ENCODE data around the gene TMEM121. TPM values are rescaled to one million over a fixed set of nuclear protein-coding genes. Genes with fewer than 3 reads are reported as not detected.
A peak's percentile ranks its signal among the peaks of the same experiment; 100 is the strongest.

Gene TMEM121
- total RNA-seq, 1 experiment from 2014 or later, result not detected

DNA sequence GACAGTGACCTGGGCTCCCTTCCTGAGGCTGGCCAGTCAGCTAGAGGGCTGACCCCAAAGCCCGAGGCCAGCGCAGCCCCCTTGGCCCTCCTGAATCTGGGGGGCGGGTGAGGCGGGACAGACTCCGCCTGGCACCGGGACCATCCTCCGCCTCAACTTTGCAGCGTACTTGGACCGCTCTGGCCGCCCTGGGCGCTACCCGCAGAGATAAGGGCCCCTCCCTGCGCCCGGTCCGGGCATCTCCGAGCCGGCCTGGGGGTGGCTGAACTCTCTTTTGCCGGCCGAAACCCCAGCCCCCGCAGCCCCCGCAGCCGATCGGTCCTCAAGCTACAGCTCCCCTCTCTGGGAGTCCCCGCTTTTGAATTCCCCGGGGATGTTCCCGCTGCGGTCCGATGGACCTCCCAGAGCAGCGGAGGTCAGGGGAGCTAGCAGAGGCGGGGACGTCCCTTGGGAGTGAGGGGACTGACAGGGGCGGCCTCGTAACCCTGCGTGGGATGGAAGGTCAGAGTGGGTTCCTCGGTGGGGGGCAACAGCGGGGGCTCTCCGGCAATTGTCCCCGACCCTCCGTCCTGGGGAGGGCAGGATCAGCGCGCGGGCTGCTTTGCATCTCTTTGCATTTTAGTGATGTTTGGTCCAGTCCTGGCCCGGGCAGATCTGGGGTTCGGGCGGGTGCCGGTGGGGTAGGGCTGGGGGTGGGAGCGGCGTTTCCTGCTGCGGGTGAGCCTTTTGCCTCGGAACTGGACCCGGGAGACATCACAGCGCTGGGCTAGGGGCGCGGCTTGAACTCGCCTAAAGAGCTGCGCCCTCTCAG lies 40.0 kb upstream of the TMEM121 start, which contains the start of gene CRIP1:
TSS of gene CRIP1 (plus strand) at position 724 of the 811 bp plus-strand sequence. CDS start 374 bp downstream, outside the sequence.
- Mint-ChIP-seq H3K4me1 (ENCODE audit: low read depth, unreplicated experiment) (peaks cover 7% of the 10 kb centered on the region), H3K36me3 (ENCODE audit: insufficient read depth, unreplicated experiment) (peaks cover 8% of the 10 kb centered on the region), H3K27me3 (ENCODE audit: insufficient read depth, unreplicated experiment) (no peaks in the 10 kb centered on the region), H3K4me3 (ENCODE audit: unreplicated experiment) (peak within 1 kb of the TSS; percentile 69), H3K9me3 (ENCODE audit: unreplicated experiment) (no peaks in the 10 kb centered on the region), H3K27ac (ENCODE audit: unreplicated experiment) (peak within 1 kb of the TSS; percentile 50)
- H3K27me3 ChIP-seq (replicated peaks; ENCODE audit: control insufficient read depth, insufficient read depth, low read length), result no peaks in the 10 kb centered on the region
- no peak for DNase-seq
- peaks cover 40% of the 10 kb centered on the region for H3K4me1 ChIP-seq
- no TSS peak for BruUV-seq (replicated peaks)
- POLR2A ChIA-PET, result no interaction called here
- intact Hi-C loops (cut with micrococcal nuclease; ENCODE audit: unreplicated experiment), result loop anchor here (5.0 kb wide), 1 partner anchor 509 kb away; the partner anchor contains the start of gene AHNAK2
- no peaks in the 10 kb centered on the region for H3K9me3 ChIP-seq
- TF ChIP-seq, protein P1, sequence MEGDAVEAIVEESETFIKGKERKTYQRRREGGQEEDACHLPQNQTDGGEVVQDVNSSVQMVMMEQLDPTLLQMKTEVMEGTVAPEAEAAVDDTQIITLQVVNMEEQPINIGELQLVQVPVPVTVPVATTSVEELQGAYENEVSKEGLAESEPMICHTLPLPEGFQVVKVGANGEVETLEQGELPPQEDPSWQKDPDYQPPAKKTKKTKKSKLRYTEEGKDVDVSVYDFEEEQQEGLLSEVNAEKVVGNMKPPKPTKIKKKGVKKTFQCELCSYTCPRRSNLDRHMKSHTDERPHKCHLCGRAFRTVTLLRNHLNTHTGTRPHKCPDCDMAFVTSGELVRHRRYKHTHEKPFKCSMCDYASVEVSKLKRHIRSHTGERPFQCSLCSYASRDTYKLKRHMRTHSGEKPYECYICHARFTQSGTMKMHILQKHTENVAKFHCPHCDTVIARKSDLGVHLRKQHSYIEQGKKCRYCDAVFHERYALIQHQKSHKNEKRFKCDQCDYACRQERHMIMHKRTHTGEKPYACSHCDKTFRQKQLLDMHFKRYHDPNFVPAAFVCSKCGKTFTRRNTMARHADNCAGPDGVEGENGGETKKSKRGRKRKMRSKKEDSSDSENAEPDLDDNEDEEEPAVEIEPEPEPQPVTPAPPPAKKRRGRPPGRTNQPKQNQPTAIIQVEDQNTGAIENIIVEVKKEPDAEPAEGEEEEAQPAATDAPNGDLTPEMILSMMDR (IDR thresholded peaks at IDR 0.05; ENCODE audit: insufficient read depth in 1 of 2, low read depth in 1 of 2, low read length in 1 of 2, severe bottlenecking in 1 of 2, unreplicated experiment in 1 of 2), result no peak
- CTCF ChIA-PET, result interaction anchor here (0.6 kb wide), 2 partner anchors 33 to 197 kb away, joined by 4 to 6 read pairs; no protein-coding TSS in a partner anchor
- peak within 1 kb of the TSS; percentile 62 for H3K4me3 ChIP-seq (ENCODE audit: low read depth, low read length)
- H3K36me3 ChIP-seq (ENCODE audit: control insufficient read depth, insufficient read depth, low read length), result no peaks in the 10 kb centered on the region

DNA sequence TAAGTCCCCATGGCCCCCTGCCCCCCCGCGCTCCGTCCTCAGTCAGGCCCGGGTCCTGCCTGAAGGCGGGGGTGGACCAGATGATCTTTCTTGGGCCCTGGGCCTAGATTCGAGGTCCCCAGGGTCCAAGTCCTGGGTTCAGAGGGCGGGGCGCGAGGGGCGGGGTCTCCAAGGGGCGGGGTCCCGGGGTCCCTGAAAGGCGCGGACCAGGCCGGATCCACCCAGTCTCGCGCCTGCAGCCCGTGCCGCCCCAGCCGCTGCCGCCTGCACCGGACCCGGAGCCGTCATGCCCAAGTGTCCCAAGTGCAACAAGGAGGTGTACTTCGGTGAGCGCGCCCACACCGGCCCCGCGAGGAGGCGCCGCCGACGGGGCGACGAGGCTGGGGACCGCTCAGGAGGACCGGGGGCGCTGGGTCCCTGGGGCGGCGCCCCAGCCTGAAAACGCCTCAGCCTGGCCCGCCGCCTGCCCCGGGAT lies 39.4 kb upstream of the TMEM121 start:
- H3K36me3 Mint-ChIP-seq (ENCODE audit: insufficient read depth, unreplicated experiment), result peaks cover 12% of the 10 kb centered on the region
- no peaks in the 10 kb centered on the region for H3K9me3 Mint-ChIP-seq (ENCODE audit: unreplicated experiment)
- H3K27me3 ChIP-seq (replicated peaks; ENCODE audit: control insufficient read depth, insufficient read depth, low read length), result no peaks in the 10 kb centered on the region
- no TSS peak for BruUV-seq (replicated peaks)
- intact Hi-C loops (cut with micrococcal nuclease; ENCODE audit: unreplicated experiment), result loop anchor here (5.0 kb wide), 1 partner anchor 510 kb away; the partner anchor contains the start of gene AHNAK2
- H3K9me3 ChIP-seq, result no peaks in the 10 kb centered on the region
- CTCF ChIA-PET, result no interaction called here
- H3K27me3 Mint-ChIP-seq (ENCODE audit: insufficient read depth, unreplicated experiment), result no peaks in the 10 kb centered on the region
- H3K4me1 ChIP-seq, result peaks cover 40% of the 10 kb centered on the region
- DNase-seq, result peak in 1 of 2 experiments; percentile 55
- peak overlapping the region; percentile 69 for H3K4me3 Mint-ChIP-seq (ENCODE audit: unreplicated experiment)
- H3K36me3 ChIP-seq (ENCODE audit: control insufficient read depth, insufficient read depth, low read length), result no peaks in the 10 kb centered on the region
- H3K4me1 Mint-ChIP-seq (ENCODE audit: low read depth, unreplicated experiment), result peaks cover 5% of the 10 kb centered on the region
- POLR2A ChIA-PET, result no interaction called here
- no peak overlapping the region for H3K27ac Mint-ChIP-seq (ENCODE audit: unreplicated experiment)
- H3K4me3 ChIP-seq (ENCODE audit: low read depth, low read length), result peak overlapping the region; percentile 62
- TF ChIP-seq, protein P1 (IDR thresholded peaks at IDR 0.05; ENCODE audit: insufficient read depth in 1 of 2, low read depth in 1 of 2, low read length in 1 of 2, severe bottlenecking in 1 of 2, unreplicated experiment in 1 of 2), result no peak

DNA sequence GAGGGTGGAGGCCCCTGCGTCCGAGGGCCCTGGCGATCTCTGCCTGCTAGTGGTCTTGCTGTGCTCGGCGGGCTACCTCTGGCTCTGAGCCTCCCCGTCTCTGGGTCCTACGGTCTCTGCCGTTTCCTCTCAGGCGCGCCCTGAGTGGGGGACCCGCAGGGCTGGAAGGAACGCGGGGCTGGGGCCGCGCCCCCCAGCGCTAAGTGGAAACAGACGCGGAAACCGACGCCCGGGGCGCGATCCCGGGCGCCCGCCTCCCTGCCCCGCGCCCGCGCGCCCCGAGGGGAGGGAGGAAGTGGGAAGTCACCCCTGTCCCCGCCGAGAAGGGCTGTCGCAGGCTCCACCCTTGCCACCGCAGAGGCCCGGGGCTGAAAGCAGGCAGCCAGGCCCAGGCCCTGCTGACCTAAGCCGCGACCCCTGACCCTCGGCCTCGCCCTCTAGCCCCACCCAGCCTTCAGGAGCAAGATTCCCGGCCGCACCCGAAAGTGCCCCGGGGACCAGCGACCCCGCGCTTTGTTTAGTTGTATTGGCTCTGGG lies 38.9 kb upstream of the TMEM121 start:
- CTCF ChIA-PET, result no interaction called here

More for the DNA sequence above, 38.9 kb upstream of the TMEM121 start:
- Histone ChIP-seq H3K4me1 (peaks cover 36% of the 10 kb centered on the region), H3K36me3 (ENCODE audit: control insufficient read depth, insufficient read depth, low read length) (no peaks in the 10 kb centered on the region; the same call in 1 of the 2 replicates), H3K27me3 (replicated peaks; ENCODE audit: control insufficient read depth, insufficient read depth, low read length) (no peaks in the 10 kb centered on the region), H3K4me3 (ENCODE audit: low read depth, low read length) (peak overlapping the region; percentile 62), H3K9me3 (no peaks in the 10 kb centered on the region)
- Mint-ChIP-seq H3K36me3 (ENCODE audit: insufficient read depth, unreplicated experiment) (peaks cover 12% of the 10 kb centered on the region), H3K27ac (ENCODE audit: unreplicated experiment) (peak overlapping the region; percentile 50), H3K4me3 (ENCODE audit: unreplicated experiment) (peak overlapping the region; percentile 69), H3K4me1 (ENCODE audit: low read depth, unreplicated experiment) (peaks cover under 1% of the 10 kb centered on the region), H3K27me3 (ENCODE audit: insufficient read depth, unreplicated experiment) (no peaks in the 10 kb centered on the region), H3K9me3 (ENCODE audit: unreplicated experiment) (no peaks in the 10 kb centered on the region)
- peak in 1 of 2 experiments; percentile 71 for DNase-seq
- no TSS peak for BruUV-seq (replicated peaks)
- TF ChIP-seq, protein P1 (IDR thresholded peaks at IDR 0.05; ENCODE audit: insufficient read depth in 1 of 2, low read depth in 1 of 2, low read length in 1 of 2, severe bottlenecking in 1 of 2, unreplicated experiment in 1 of 2), result no peak
- intact Hi-C loops (cut with micrococcal nuclease; ENCODE audit: unreplicated experiment), result loop anchor here (5.0 kb wide), 1 partner anchor 510 kb away; the partner anchor contains the start of gene AHNAK2
- POLR2A ChIA-PET, result no interaction called here
